GM20431 (cell line): ENCODE data around the gene AK3.

ENCODE experiments used
- in situ Hi-C: fragments of 300-500 bp; cut with MseI, MboI; formaldehyde crosslinking; loops from one replicate; pipeline ENCODE4 v1.15.0; 2020; ENCODE audit warnings: low sequenced_read_pairs; ENCODE audit not compliant: unreplicated experiment

AK3 gene

GRCh38 chr9:4714266-4715016, 26.6 kb downstream of the AK3 start:
- in situ Hi-C loops = no loop called here

- in situ Hi-C loops = no loop called here
Measured at GRCh38 chr9:4713849-4714248, 27.2 kb downstream of the AK3 start.

GRCh38 chr9:4709380-4709779, 31.6 kb downstream of the AK3 start:
- in situ Hi-C loops = no loop called here

GRCh38 chr9:4706971-4707622, 33.9 kb downstream of the AK3 start:
- in situ Hi-C loops = no loop called here

- in situ Hi-C loops = no loop called here
Measured at GRCh38 chr9:4706021-4706420, 35.0 kb downstream of the AK3 start.

- in situ Hi-C loops = no loop called here
Measured at GRCh38 chr9:4704129-4704528, 36.9 kb downstream of the AK3 start.

GRCh38 chr9:4701526-4701925, 39.5 kb downstream of the AK3 start:
- in situ Hi-C loops = no loop called here

- in situ Hi-C loops = no loop called here
Measured at GRCh38 chr9:4700932-4701331, 40.1 kb downstream of the AK3 start.

- in situ Hi-C loops = no loop called here
Measured at GRCh38 chr9:4700091-4700490, 40.9 kb downstream of the AK3 start.

GRCh38 chr9:4691795-4692194, 49.2 kb downstream of the AK3 start:
- in situ Hi-C loops = no loop called here

GRCh38 chr9:4690144-4690543, 50.9 kb downstream of the AK3 start:
- in situ Hi-C loops = no loop called here

- in situ Hi-C loops = no loop called here
Measured at GRCh38 chr9:4689687-4690104, 51.3 kb downstream of the AK3 start.

GRCh38 chr9:4689021-4689420, 52.0 kb downstream of the AK3 start:
- in situ Hi-C loops = no loop called here

- in situ Hi-C loops = no loop called here
Measured at GRCh38 chr9:4686584-4686983, 54.4 kb downstream of the AK3 start.

- in situ Hi-C loops = no loop called here
Measured at GRCh38 chr9:4686112-4686511, 54.9 kb downstream of the AK3 start.

- in situ Hi-C loops = no loop called here
Measured at GRCh38 chr9:4684820-4685219, 56.2 kb downstream of the AK3 start.

GRCh38 chr9:4680750-4681149, 60.3 kb downstream of the AK3 start:
- in situ Hi-C loops = no loop called here

- in situ Hi-C loops = no loop called here
Measured at GRCh38 chr9:4680173-4680525, 60.9 kb downstream of the AK3 start.

GRCh38 chr9:4679268-4680172, 61.5 kb downstream of the AK3 start, which contains the start of gene CDC37L1:
TSS of gene CDC37L1 (plus strand) at chr9:4679569. CDS start at chr9:4679768, 199 bp downstream.
- in situ Hi-C loops = no loop called here

- in situ Hi-C loops = no loop called here
Measured at GRCh38 chr9:4678679-4679267, 62.2 kb downstream of the AK3 start.
